Measurements from ENCODE around the gene POMC. TPM values are rescaled to one million over a fixed set of nuclear protein-coding genes. Genes with fewer than 3 reads are reported as not detected.

POMC gene
- total RNA-seq, 4 donors from 2014 or later: 1.6 to 32.9 (median 5.2) TPM

DNA sequence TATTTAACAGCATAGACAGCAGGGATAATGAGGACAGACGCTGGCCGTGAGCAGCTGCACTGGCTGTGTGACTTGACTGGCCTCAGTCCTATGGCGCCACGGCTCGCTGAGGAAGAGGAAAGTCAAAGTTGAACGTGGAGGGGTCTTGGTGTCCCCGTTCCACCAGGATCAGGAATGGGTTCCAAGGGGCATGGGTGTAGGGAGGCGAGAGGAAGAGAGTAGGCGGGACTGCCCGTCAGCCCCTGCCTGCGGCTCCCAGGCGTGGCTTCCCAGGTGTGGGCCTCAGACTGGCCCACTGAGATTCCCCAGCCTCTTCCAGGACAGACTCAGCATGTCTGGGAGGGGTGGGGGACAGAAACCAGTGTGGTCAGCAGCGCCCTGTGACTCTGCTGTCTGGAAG lies 51.4 kb downstream of the POMC start:
- no peak for DNase-seq
- H3K36me3 ChIP-seq: no peaks in the 10 kb centered on the region
- TF ChIP-seq, protein P1, sequence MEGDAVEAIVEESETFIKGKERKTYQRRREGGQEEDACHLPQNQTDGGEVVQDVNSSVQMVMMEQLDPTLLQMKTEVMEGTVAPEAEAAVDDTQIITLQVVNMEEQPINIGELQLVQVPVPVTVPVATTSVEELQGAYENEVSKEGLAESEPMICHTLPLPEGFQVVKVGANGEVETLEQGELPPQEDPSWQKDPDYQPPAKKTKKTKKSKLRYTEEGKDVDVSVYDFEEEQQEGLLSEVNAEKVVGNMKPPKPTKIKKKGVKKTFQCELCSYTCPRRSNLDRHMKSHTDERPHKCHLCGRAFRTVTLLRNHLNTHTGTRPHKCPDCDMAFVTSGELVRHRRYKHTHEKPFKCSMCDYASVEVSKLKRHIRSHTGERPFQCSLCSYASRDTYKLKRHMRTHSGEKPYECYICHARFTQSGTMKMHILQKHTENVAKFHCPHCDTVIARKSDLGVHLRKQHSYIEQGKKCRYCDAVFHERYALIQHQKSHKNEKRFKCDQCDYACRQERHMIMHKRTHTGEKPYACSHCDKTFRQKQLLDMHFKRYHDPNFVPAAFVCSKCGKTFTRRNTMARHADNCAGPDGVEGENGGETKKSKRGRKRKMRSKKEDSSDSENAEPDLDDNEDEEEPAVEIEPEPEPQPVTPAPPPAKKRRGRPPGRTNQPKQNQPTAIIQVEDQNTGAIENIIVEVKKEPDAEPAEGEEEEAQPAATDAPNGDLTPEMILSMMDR (IDR thresholded peaks at IDR 0.05 in 4 of 5, conservative IDR thresholded peaks at IDR 0.05 in 1 of 5): no peak
- H3K27ac ChIP-seq: no peak overlapping the region
- no peak for ATAC-seq
- no peaks in the 10 kb centered on the region for H3K4me1 ChIP-seq
- no peaks in the 10 kb centered on the region for H3K27me3 ChIP-seq
- no peaks in the 10 kb centered on the region for H3K9me3 ChIP-seq
- in situ Hi-C loops (cut with MboI; ENCODE audit: low sequenced_read_pairs in 4 of 4) (no loop called here), intact Hi-C loops (cut with DNase I; ENCODE audit: low total_unique reads) (no loop called here)
- no peak overlapping the region for H3K4me3 ChIP-seq

DNA sequence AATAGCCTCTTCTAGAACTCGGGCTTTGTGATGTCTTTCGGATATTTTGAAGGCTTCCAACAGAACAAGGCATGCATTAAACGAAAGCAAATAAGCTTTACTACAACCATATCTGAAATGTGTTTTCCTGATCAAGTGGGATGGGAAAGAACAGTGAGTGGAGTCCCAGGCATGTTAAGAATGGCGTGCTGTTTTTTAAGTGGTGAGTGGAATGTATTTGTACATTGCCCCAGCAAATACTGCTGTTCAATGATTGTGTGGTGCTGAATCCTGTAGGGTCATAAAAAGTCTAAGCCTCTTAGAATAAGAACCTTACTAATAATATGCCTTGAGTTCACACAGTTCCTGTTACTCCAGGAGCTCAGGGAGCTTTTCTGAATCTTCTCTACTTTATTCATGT lies 52.5 kb downstream of the POMC start:
- DNase-seq (no peak), ATAC-seq (no peak)
- in situ Hi-C loops (cut with MboI; ENCODE audit: low sequenced_read_pairs in 4 of 4) (no loop called here), intact Hi-C loops (cut with DNase I; ENCODE audit: low total_unique reads) (no loop called here)
- H3K27me3 ChIP-seq: no peaks in the 10 kb centered on the region
- no peak overlapping the region for H3K4me3 ChIP-seq
- no peak overlapping the region for H3K27ac ChIP-seq
- no peaks in the 10 kb centered on the region for H3K4me1 ChIP-seq
- H3K36me3 ChIP-seq: no peaks in the 10 kb centered on the region
- TF ChIP-seq, protein P1 (IDR thresholded peaks at IDR 0.05 in 4 of 5, conservative IDR thresholded peaks at IDR 0.05 in 1 of 5): no peak
- TF ChIP-seq POLR2A (IDR thresholded peaks at IDR 0.05): no peak
- no peaks in the 10 kb centered on the region for H3K9me3 ChIP-seq

DNA sequence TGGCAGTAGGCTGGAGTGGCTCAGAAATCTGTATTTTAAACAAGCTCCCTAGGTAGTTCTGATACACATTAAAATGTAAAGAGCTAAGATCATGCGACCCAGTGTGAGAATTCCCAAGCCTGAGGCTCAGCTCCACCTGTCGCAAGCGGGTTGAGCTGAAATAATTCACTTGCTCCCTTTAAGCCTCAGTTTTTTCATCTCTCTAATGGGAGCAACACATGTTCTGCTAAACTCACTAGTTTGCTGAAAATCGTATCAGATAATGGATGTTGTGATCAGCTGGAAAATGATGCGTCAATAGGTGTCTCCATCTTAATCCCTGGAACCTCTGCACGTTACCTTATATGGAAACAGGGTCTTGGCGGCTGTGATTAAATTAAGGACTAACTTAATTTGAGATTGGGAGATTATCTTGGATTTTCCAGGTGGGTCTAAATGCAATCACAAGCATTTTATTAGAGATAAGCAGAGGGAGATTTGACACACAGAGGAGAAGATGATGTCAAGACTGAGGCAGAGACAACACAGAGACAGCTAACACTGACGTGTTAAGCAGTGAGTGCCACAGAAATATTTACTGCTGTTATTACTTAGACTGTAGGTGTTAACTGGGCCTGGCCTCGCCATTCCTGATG lies 53.0 kb downstream of the POMC start:
- H3K4me1 ChIP-seq: no peaks in the 10 kb centered on the region
- no peak for TF ChIP-seq POLR2A (IDR thresholded peaks at IDR 0.05)
- H3K36me3 ChIP-seq: no peaks in the 10 kb centered on the region
- no peak overlapping the region for H3K27ac ChIP-seq
- no peaks in the 10 kb centered on the region for H3K9me3 ChIP-seq
- intact Hi-C loops (cut with DNase I; ENCODE audit: low total_unique reads): no loop called here
- H3K4me3 ChIP-seq: no peak overlapping the region
- in situ Hi-C loops (cut with MboI; ENCODE audit: low sequenced_read_pairs in 4 of 4): no loop called here
- ATAC-seq (no peak), DNase-seq (no peak)
- H3K27me3 ChIP-seq: no peaks in the 10 kb centered on the region

DNA sequence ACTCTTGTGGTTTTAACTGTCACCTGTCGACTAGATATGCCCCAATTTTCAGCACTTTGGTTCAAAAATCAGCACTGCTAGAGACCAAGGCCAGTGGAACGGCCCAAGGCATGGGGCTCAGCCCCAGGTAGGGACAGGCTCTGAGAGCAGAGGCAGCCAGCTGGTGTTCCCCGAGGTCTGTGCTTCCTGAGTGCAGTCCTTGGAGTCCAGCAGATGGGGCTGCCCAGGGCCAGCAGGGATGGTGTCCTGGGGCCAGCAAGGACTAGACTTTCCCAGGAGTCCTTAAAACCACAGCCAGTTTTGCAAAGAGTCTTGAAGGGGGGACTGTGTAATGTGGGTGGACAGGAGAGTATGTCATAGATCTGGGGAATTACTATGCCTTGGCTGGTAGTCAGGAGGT lies 56.3 kb downstream of the POMC start:
- H3K4me1 ChIP-seq: no peaks in the 10 kb centered on the region
- no peaks in the 10 kb centered on the region for H3K9me3 ChIP-seq
- ATAC-seq (no peak), DNase-seq (no peak)
- intact Hi-C loops (cut with DNase I; ENCODE audit: low total_unique reads) (no loop called here), in situ Hi-C loops (cut with MboI; ENCODE audit: low sequenced_read_pairs in 4 of 4) (no loop called here)
- H3K4me3 ChIP-seq: no peak overlapping the region
- H3K27ac ChIP-seq: no peak overlapping the region
- H3K36me3 ChIP-seq: no peaks in the 10 kb centered on the region
- no peaks in the 10 kb centered on the region for H3K27me3 ChIP-seq
- TF ChIP-seq, protein P1 (IDR thresholded peaks at IDR 0.05 in 4 of 5, conservative IDR thresholded peaks at IDR 0.05 in 1 of 5): no peak
- no peak for TF ChIP-seq POLR2A (IDR thresholded peaks at IDR 0.05)

Other genes starting within 250 kb of the POMC start
- gene ADCY3, start 248.3 kb downstream of the POMC start, total RNA-seq: 10 to 100 TPM in 2 of 4 donors, 1 to 10 TPM in 2; 3.9 to 16.6 (median 12.3) TPM
- gene DNAJC27, start 196.6 kb downstream of the POMC start, total RNA-seq: 10 to 100 TPM in 1 of 4 donors, 1 to 10 TPM in 3; 3.0 to 11.0 (median 4.9) TPM
- gene EFR3B, start 126.5 kb downstream of the POMC start, total RNA-seq: 1 to 10 TPM in 1 of 4 donors, under 1 TPM in 3; 0.29 to 1.4 (median 0.67) TPM
- gene DNMT3A, start 173.3 kb upstream of the POMC start, total RNA-seq: 10 to 100 TPM in 1 of 4 donors, 1 to 10 TPM in 3; 5.9 to 14.1 (median 8.0) TPM

All from gastrocnemius medialis (tissue), 4 donors.